GM19025 (cell line): ENCODE measurements around the gene MEI1.
"Not testable (repeated sequence)": the region's sequence is repeated elsewhere in the genome, so short reads cannot be mapped to it uniquely, and the experiment has no call there.

ENCODE experiments used
- ATAC-seq: cut with Tn5 transposase; IDR thresholded peaks from one replicate; pipeline ENCODE4 v1.9.1; 2021; ENCODE audit warnings: mild to moderate bottlenecking, low read depth, moderate library complexity; ENCODE audit not compliant: unreplicated experiment

Gene MEI1, protein sequence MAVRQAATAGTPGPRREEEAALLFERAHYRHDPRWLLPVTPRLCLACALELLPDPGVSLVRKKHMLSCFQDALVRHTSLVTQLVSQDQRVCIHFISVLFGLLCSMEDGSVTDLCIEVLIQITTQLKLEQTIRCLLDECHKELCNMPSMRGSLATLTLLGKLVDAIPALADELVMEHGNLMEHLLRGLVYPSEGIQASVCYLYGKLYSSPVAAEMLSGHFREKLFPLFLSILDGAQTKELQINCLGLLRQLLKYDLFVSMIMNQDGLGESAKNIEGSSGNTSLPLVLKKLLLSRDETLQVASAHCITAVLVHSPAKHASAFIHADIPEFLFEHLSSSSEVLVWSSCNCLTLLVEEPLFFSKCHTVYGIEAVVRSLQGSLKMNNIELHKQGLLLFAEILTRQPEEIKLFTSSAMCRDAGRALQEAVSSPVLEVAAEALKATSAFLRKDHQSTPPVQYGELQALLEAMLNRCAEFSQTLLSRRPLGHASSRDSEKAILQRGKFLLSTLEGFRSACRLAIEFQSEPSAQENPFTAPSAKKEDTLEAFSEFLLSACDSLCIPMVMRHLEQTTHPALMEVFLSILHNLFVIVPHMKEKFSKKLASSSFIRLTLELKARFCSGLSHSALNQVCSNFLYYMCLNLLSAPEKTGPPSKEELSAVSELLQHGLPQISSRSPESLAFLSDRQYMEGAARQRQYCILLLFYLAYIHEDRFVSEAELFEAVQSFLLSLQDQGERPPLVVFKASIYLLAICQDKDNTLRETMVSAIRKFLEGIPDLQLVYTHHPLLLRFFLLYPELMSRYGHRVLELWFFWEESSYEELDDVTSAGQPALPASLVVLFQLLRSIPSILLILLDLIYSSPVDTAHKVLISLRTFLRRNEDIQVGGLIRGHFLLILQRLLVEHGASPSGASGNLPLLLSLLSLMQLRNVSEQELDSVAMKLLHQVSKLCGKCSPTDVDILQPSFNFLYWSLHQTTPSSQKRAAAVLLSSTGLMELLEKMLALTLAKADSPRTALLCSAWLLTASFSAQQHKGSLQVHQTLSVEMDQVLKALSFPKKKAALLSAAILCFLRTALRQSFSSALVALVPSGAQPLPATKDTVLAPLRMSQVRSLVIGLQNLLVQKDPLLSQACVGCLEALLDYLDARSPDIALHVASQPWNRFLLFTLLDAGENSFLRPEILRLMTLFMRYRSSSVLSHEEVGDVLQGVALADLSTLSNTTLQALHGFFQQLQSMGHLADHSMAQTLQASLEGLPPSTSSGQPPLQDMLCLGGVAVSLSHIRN

DNA sequence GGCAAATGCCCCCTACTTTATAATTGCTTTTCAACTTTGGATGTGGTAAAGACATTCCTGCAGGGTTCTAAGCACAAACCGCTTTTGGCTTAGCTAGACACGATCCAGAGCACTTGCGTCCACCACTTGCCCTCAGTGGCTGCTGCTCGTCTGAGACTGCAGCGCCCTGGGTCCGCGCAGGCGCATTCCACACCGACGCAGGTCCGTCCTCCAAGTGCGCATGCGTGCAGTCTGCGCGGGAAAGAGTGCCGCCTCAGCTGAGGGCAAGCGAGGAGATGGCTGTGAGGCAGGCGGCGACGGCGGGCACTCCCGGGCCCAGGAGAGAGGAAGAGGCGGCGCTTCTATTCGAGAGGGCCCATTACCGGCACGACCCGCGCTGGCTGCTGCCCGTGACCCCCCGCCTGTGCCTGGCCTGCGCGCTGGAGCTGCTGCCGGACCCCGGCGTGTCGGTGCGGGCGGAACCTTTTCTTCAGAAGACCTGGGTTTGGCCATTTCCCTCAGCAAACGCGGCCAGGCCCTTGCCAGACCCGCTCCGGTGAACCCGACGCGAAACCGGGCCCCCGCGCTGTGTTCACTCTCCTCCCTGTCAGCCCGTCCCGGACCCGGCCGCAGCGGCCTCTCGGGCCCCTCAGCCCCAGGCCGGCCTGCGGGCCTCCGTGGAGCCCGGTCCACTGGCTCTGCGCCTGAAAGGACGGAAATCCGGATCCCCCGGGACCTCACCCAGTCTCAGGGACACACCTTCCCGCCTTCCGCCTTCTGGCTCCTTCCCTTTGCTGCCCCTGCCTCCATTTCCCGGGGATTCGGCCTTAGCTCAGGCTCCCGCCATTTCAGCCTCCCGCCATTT lies at the start of gene MEI1:
MEI1 (plus strand) TSS at position 240 of the 844 bp plus-strand sequence; CDS start at position 276, 36 bp downstream.
- no peak for ATAC-seq

DNA sequence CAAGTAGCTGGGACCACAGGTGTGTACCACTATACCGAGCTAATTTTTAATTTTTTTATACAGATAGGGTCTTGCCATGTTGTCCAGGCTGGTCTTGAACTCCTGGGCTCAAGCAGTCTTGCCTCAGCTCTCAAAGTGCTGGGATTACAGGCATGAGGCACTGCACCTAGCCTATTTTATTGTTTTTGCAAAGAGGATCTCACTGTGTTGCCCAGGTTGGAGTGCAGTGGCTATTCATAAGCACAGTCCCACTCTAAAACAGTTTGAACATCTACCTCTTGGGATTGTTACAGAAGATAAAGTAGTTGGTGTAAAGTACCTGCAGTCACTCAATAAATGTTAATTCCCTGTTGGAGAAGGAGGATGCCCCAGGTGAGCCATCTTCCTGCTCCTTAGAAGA lies 49.1 kb upstream of the MEI1 start:
- no peak for ATAC-seq

DNA sequence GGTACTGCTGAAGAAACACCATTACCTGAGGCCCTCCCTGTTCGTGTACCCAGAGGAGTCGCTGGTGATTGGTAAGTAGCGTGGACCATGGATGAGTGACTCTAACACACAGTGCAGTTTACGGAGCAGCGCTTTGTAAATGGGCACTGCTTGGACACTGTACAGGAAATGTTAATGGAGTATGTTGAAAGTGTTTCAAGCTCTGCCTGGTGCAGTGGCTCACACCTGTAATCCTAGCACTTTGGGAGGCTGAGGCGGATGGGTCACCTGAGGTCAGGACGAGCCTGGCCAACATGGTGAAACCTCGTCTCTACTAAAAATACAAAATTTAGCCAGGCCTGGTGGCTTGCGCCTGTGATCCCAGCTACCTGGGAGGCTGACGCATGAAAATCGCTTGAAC lies 48.5 kb upstream of the MEI1 start:
- ATAC-seq, result no peak

DNA sequence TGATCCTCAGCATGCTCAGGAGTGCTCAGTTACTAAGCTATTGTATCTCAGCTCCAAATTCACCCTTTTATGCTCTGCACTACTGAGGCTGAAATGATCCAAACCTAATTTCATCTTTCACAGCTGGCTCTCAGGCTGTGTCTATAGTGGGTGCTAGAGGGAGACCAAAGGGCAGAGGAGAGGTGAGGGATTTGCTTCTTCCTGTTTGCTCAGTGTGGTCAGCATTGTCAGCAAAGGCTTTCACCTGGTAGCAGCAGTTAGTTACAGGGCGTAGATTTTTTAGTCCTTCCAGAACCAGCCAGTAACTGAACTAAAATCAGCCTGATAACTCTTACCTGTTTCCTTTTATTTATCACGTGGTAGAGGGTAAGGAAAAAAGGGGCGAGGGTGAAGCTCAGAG lies 45.0 kb upstream of the MEI1 start:
- ATAC-seq, result no peak

DNA sequence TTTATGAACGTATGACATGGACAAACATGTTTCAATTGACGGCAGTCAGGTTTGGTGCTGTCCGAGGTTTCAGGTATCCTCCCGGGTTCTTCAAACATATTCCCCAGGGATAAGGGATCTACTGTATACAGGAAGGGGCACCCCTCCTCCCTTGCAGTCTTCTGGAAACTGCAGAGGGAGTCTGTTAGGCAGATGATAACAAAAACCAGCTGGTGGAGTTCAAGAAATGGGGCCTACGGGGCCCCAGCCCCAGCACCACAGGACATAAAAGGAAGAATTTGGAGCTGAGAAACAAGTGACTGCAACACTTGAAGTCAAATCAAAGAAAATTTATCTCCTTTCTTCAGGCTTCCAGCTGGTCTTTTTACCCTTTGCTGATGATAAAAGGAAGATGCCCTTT lies 42.7 kb upstream of the MEI1 start:
- ATAC-seq, result no peak

DNA sequence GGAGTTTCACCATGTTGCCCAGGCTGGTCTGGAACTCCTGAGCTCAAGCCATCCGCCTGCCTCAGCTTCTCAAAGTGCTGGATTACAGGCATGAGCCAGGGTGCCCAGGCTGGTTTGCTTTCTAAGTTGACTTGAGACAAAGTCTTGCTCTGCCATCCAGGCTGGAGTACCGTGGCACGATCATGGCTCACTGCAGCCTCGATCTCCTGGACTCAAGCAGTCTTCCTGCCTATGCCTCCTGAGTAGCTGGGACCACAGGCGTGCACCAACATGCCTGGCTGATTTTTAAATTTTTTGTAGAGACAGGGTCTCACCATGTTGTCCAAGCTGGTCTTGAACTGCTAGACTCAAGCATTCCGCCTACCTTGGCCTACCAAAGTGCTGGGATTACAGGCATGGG lies 41.6 kb upstream of the MEI1 start:
- no peak for ATAC-seq

DNA sequence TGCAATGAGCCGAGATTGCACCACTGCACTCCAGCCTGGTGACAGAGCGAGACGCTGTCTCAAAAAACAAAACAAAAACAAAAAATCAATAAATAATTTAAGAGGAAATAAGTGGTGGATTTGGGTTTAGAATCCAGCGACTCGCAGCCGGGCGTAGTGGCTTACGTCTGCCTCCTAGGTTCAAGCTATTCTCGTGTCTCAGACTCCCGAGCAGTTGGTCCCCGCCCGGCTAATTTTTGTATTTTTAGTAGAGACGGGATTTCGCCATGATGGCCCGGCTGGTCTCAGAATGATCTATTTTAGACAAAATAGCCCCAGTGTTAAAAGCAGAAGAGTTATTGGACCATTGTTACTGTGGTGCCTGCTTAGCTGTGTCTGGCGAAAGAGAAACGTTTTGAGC lies 40.4 kb upstream of the MEI1 start:
- ATAC-seq, result no peak

DNA sequence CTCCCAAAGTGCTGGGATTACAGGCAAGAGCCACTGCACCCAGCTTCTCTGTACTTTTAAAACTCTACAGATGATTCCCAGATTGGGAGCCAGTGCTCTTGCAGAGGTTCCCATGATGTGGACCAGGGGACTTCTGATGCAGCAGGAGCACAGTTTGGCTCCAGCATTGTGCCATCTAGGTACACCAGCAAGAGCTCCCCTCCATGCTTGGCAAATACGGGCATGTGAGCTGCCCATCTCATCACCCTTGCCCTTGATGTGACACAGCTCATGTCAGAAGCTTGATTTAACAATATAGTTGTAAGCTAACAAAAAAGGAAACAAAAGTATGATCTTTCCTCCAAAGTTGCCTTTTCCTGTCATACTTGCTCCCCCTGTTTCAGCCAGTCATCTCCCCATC lies 39.4 kb upstream of the MEI1 start:
- no peak for ATAC-seq

DNA sequence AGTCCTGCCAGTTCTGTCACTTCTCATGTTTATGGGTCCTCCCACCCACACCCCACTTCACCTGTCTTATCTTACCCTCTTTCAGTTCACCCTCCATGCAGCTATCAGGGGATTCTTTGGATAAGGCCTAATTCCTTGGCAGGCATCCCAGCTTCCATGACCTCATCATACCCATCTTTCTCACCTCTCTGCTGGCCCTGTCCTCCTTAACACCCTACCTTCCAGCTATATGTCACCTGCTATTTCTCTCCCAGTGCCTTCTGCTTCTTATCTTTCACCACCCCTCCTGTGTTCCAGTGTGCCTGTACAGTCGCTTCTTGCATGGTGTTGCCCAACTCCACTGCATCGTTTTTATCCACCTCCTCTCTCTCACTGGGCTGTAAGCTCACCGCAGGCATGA lies 38.9 kb upstream of the MEI1 start:
- no peak for ATAC-seq

DNA sequence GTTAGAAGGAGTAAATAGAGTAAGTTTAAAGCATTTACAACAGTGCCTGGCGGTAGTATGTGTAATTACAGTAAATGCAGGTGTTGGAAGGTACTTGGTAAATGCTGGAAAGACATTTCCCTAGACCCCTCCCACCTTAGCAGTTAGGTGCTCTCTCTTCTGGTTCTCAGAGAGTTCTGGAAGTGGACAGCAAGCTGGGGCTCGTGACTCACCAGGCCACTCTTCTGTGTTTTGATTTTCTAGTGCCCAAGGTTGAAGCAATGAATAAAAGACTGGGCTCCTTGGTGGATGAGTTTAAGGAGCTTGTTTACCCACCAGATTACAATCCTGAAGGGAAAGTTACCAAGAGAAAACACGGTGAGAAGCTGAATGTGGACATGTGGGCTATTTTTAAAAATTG lies 38.2 kb upstream of the MEI1 start:
- ATAC-seq, result no peak

DNA sequence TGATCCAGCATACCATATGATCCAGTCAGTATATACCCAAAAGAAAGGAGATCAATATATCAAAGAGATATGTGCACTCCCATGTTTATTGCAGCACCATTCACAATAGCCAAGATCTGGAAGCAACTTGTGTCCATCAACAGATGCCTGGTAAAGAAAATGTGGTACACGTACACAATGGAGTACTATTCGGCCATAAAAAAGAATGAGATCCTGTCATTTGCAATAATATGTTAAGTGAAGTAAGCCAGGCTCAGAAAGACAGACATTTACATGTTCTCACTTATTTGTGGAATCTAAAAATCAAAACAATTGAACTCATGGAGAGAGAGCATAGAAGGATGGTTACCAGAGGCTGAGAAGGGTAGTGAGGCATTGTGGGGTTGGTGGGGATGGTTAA lies 37.6 kb upstream of the MEI1 start:
- no peak for ATAC-seq

DNA sequence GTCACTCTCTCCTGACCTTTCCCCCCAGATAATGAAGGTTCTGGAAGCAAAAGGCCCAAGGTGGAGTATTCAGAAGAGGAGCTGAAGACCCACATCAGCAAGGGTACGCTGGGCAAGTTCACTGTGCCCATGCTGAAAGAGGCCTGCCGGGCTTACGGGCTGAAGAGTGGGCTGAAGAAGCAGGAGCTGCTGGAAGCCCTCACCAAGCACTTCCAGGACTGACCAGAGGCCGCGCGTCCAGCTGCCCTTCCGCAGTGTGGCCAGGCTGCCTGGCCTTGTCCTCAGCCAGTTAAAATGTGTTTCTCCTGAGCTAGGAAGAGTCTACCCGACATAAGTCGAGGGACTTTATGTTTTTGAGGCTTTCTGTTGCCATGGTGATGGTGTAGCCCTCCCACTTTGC lies 35.7 kb upstream of the MEI1 start:
- not testable (repeated sequence) for ATAC-seq

DNA sequence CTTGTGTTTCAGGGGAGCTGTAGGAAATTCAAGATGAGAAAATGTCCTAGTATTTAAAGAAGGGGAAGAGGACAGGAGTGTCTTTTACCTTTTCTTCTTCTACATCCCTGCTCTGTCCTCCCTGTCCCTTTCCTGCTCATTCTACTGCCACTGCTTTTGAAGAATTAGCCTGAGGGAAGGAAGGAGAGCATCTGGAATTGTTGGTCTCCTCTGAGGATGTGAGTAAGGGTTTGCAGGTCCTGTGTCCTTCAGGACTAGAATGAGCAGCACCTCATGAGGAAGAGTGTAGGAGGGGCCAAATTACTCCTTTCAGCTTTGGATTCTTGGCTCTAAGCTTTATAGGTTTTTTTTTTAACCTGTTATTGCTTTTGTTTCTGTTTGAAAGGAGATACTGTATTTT lies 34.8 kb upstream of the MEI1 start:
- no peak for ATAC-seq

DNA sequence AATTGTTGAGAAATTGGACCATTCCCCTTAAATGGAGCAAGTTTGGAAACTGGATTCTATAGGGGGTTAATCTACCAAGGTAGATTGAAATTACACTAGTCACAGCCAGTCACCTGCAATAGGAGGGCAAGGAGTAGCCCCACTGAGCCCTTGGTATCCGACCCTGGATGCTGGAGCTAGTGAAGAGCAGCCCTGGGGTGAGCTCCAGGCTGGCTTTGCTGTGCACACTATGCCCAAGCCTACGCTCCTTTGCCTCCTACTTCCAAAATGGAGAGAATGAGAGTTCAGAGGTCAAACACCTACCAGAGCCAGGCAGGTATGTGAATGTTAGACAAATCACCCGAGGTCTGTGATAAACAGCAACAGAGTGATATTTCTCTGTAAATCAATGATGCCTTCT lies 34.4 kb upstream of the MEI1 start:
- ATAC-seq, result no peak

DNA sequence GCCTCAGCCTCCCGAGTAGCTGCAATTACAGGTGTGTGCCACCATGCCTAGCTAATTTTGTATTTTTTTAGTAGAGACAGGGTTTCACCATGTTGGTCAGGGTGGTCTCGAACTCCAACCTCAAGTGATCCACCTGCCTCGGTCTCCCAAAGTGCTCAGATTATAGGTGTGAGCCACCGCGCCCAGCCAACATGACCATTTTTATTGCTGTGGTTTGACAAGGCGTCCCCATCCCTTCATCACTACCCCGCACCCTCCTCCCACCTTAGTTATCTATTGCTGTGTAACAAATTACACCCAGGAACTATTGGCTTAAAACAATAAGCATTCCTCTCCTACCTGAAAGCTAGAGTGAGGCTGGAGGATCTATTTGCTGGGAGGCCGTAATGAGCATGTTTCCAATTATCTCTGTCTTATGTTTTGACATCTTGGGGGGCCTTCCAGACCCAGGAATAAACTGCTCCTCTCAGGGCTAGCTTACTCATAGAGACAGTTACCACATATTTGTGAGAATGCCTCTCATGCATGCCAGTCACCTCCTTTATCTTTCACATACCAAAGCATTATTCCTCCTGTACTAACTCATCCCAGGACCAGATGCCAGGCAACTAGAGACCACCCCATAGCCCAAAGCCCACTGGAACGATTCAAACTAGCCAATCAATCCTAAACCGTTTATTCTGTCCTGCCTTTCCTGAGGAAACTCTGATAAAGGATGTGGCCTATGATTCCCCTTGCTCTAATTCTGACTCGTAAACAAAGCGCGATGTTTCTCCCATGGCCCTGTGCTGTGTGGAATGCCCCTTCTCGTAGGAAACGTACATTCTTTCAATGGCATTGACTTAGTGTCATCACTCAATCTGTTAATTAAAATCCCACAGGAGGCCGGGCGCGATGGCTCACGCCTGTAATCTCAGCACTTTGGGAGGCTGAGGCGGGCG lies 30.1 kb upstream of the MEI1 start:
- no peak for ATAC-seq

DNA sequence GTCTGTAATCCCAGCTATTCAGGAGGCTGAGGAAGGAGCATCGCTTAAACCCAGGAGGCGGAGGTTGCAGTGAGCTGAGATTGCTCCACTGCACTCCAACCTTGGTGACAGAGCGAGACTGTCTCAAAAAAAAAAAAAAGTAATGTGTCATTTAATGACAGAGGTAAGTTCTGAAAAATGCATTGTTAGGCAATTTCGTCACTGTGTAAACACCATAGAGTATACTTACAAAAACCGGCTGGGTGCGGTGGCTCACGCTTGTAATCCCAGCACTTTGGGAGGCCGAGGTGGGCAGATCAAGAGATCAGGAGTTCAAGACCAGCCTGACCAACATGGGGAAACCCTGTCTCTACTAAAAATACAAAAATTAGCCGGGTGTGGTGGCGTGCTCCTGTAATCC lies 27.2 kb upstream of the MEI1 start:
- not testable (repeated sequence) for ATAC-seq

DNA sequence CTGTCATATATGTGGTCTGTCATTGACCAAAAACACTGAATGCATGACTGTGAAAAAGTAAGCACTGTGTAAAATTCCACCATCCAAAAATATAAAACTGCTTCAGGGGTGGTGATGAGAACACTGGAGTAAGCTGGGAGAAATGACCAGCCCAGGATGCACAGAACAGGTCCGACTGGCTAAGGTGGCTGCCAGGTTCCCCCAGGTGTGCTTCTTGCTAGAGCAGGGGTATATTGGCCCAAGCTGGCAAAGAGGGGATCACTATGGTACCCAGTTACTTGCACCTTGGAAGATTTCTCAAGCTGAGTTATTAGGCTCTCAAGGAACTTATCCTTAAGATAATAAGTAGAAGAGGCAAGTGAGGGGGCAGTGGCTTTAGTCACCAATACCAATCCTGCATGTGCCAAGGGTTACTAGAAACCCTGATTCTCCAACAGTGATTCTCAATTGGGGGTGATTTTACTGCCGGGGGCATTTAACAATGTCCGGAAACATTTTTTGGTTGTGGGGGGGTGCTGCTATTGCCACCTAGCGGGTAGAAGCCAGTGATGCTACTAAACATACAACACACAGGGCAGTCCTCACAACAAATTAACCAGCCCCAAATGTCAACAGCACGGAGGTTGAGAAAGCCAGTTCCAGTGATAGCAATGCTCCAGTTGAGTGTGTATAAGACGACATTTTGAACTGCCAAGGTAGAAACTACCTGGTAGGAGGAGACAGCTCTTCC lies 26.4 kb upstream of the MEI1 start:
- no peak for ATAC-seq

DNA sequence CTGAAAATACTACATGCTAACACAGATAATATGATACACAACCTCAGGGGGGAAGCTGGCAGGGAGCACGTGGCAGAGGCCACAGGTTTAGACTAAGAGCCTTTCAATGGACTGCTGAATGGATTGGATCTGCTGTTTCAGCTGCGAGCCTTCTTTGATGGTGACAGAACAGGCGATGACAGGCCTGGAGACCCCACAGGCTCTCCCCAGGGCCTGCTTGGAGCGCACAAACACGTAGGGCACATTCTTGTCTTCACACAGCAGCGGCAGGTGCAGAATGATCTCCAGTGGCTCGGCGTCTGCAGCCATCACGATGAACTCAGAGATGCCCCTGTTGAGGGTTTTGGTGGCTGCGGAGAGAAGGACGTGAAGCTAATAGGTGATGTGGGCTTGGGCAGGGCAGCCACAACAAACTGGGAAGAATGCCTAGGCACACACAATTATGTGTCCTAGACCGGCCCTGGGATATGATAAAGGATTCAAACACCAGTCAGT lies 24.4 kb upstream of the MEI1 start:
- ATAC-seq, result no peak
